ENCODE measurements around the gene PNMA1.

The PNMA1 gene

GRCh38 chr14:73751157-73751691 is 37.0 kb upstream of the PNMA1 start:
- in situ Hi-C loops (cut with HindIII; ENCODE audit: low sequenced_read_pairs) = no loop called here

DNA sequence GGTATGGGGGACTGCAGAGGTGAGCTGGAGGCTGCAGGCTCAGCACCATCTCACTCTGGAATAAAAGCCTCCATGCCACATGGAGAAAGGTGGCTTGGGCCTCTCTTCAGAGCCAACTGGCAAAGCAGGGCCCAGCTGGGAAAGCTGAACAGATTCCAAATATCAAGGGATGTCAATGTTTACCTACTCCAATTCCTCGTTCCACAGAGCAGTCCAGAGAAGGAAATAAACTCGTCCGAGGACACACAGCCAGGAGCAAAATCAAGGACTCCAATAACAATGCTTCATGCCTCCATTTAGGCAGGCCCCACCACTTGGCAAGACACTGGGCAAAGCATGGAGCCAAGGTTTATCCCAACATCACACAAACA is 36.3 kb upstream of the PNMA1 start:
- in situ Hi-C loops (cut with HindIII; ENCODE audit: low sequenced_read_pairs) = no loop called here

DNA sequence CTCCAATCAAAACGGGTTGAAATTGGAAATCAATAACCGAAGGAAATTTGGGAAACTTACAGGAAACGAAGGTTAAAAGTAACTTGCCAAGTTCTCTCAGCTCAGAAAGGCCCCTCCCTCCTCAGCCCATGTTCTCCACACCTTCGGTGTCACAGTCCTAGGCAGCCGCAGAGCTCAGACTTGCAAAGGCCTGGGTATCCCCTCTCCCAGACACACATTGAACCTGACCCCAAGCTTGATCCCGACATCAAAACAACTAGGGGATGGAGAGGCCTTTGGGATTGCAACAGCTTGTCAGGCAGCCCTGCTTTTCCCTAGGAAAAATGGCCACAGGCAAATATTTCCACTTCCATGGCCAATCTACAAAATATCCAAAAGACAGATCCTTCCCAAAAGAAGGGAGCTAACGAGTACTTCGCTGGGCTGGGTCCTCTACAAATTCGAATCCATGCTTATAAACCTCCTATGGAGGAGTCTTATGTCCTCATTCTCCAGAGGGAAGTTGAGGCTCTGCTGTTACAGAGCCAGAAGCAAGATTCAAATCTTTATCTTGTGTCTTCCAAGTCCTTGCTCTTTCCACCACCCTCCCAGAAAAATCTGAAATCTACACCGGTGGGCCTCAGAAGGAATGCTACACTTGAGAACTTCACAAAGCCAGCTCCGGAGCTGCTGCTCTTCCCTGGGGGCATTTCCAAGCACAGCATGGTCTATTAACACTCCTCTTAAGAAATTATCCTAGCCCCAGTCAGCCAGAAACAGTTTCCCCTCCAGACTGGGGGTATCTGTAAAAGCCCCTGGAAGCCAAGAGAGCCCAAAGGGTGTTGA is 35.7 kb upstream of the PNMA1 start:
- in situ Hi-C loops (cut with HindIII; ENCODE audit: low sequenced_read_pairs) = no loop called here

GRCh38 chr14:73748858-73749357 is 34.7 kb upstream of the PNMA1 start:
- in situ Hi-C loops (cut with HindIII; ENCODE audit: low sequenced_read_pairs) = no loop called here

GRCh38 chr14:73747379-73748211 is 33.4 kb upstream of the PNMA1 start:
- in situ Hi-C loops (cut with HindIII; ENCODE audit: low sequenced_read_pairs) = no loop called here

DNA sequence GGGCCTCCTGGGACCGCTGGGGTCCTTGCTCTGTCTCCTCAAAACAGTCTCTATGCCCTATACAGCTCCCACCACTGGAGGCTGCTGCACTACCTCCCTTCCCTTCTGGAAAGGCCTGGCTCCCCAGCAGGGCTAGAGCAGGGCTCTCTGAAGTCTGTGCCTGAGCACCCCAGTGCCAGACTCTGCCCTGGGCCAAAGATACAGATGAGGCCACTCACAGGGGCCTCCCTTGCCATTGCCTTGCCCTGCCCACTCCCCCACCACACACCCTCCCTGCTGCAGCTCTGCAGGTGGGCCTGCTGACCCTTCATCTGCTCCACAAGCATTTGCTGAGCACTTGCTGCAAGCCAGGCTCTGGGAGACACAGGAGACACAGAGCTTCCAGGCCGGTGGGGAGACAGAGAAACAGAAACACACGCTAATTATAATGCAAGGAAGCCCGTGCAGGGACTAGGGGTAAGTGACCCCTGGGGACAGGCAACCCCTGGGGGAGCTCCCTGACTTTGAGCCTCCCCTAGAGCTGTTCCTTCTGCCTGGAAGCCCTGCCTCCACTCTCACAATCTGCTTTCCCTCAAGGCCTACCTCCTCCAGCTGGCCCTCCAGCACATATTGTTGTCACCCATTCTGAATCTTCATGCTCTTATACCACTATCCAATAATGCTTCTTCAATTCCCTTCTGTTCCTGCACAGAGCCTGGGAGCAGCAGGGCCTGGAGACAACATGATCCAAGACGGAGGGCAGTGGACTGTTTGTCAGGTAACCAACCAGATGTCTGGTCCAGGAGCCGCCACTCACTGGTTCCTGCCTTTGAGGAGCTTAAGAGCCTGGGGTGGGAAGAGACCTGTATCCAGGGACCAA is 32.6 kb upstream of the PNMA1 start:
- in situ Hi-C loops (cut with HindIII; ENCODE audit: low sequenced_read_pairs) = no loop called here

- in situ Hi-C loops (cut with HindIII; ENCODE audit: low sequenced_read_pairs) = no loop called here
Measured at GRCh38 chr14:73745571-73746519, 31.7 kb upstream of the PNMA1 start.

GRCh38 chr14:73744874-73745529 is 30.8 kb upstream of the PNMA1 start:
- in situ Hi-C loops (cut with HindIII; ENCODE audit: low sequenced_read_pairs) = no loop called here

GRCh38 chr14:73744175-73744867 is 30.1 kb upstream of the PNMA1 start:
- in situ Hi-C loops (cut with HindIII; ENCODE audit: low sequenced_read_pairs) = no loop called here

DNA sequence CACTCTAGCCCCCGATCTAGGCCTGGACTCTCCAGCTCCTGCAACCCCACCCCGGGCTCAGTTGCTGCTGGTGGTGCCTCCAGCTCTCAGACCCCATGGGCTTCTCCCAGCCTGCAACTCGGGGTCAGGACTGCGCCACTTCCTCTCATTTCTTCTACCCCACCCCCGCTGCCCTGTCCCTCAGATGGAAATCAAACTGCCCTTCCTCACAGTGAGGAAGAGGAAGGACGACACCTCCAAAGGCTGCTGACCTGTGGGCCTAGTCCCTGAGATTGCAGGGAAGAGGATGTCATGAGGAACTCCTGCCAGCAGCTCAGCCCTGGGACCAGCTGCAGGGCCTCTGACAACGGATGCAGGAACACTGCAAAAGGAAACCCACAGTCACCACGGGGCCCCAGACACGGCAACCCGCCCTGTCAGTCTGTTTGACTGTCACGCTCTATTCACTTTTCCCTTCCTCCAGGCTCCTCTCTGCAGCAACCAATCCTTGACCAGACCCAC is 29.3 kb upstream of the PNMA1 start:
- in situ Hi-C loops (cut with HindIII; ENCODE audit: low sequenced_read_pairs) = no loop called here

- in situ Hi-C loops (cut with HindIII; ENCODE audit: low sequenced_read_pairs) = no loop called here
Measured at GRCh38 chr14:73742520-73743238, 28.5 kb upstream of the PNMA1 start.

- in situ Hi-C loops (cut with HindIII; ENCODE audit: low sequenced_read_pairs) = no loop called here
Measured at GRCh38 chr14:73741876-73742519, 27.8 kb upstream of the PNMA1 start.

GRCh38 chr14:73741386-73741875 is 27.2 kb upstream of the PNMA1 start:
- in situ Hi-C loops (cut with HindIII; ENCODE audit: low sequenced_read_pairs) = no loop called here

- in situ Hi-C loops (cut with HindIII; ENCODE audit: low sequenced_read_pairs) = no loop called here
Measured at GRCh38 chr14:73740618-73741326, 26.6 kb upstream of the PNMA1 start.

DNA sequence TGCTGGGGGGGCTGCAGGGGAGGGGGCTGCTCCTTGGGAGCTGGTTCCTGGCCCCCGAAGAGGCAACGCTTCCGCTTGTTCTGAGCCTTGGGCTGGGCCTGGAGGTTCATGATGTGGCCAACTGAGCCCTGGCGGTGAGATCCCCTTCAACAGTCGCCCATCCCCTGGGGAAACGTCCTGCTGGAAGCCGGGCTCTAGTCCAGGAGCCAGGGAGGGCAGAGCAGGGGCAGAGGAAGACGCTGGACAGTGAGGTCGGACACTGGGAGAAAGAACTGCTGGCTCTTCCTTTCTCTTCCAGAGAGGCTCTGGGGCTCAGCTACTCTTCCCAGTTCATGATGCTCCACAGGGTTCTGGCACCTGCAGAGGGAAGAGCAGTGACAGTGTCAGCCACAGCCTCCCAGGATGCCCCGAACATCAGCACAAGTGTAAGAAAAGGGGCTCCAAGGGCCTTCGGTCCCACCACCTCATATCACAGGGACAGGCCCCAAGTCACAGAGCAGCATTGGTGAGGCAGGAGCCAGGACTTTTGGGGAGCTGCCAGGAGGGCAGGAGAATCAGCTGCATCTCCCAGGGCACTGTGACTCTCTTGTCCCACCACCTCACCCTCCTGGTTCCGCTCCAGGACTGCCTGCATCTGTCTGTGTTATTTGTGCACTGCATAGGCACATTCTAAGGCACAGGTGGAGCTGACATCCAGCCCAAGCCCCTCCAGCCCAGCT is 25.9 kb upstream of the PNMA1 start:
- in situ Hi-C loops (cut with HindIII; ENCODE audit: low sequenced_read_pairs) = no loop called here
